Astrocyte (in vitro differentiated cells and primary cell): ENCODE results near the gene PIK3IP1. TPM values are rescaled to one million over a fixed set of nuclear protein-coding genes. Genes with fewer than 3 reads are reported as not detected.

Source experiments
- DNase-seq: peaks from one replicate; pipeline ENCODE4 v3.0.0-alpha.2; 2010; ENCODE audit warnings: low read depth
- FAIRE-seq: peaks from 2 replicates; lab custom pipeline; 2011; peaks lifted over from hg19 to GRCh38; lab: Jason Lieb, UNC
- H2AFZ ChIP-seq: 2 replicates; pipeline ENCODE4 v1.6.0; 2012; ENCODE audit warnings: low read depth, low read length, inconsistent platforms
- H3K27ac ChIP-seq: 2 replicates; pipeline ENCODE4 v1.5.1; 2011; ENCODE audit warnings: low read depth, low read length, inconsistent platforms
- H3K27me3 ChIP-seq: 2 replicates; pipeline ENCODE4 v1.6.0; 2011; ENCODE audit warnings: low read length, inconsistent platforms; ENCODE audit not compliant: insufficient read depth
- H3K36me3 ChIP-seq: 2 replicates; pipeline ENCODE4 v1.5.1; 2011; ENCODE audit warnings: low read length, inconsistent platforms; ENCODE audit not compliant: insufficient read depth
- H3K4me1 ChIP-seq: 2 replicates; pipeline ENCODE4 v1.5.1; 2011; ENCODE audit warnings: low read length, inconsistent platforms; ENCODE audit not compliant: insufficient read depth
- H3K4me2 ChIP-seq: 2 replicates; pipeline ENCODE4 v1.6.0; 2012; ENCODE audit warnings: low read length, inconsistent platforms
- H3K4me3 ChIP-seq: 2 replicates; pipeline ENCODE4 v1.5.1; 2011; ENCODE audit warnings: low read depth, mild to moderate bottlenecking, low read length, inconsistent platforms; ENCODE audit not compliant: insufficient read depth
- H3K79me2 ChIP-seq: 2 replicates; pipeline ENCODE4 v1.6.0; 2012; ENCODE audit warnings: mild to moderate bottlenecking, low read length, inconsistent platforms; ENCODE audit not compliant: insufficient read depth
- H3K9ac ChIP-seq: 2 replicates; pipeline ENCODE4 v1.6.0; 2012; ENCODE audit warnings: mild to moderate bottlenecking, low read length, inconsistent platforms
- H3K9me3 ChIP-seq: 2 replicates; pipeline ENCODE4 v1.5.1; 2012; ENCODE audit warnings: low read depth, mild to moderate bottlenecking, low read length, inconsistent platforms; ENCODE audit not compliant: insufficient read depth
- H4K20me1 ChIP-seq: 2 replicates; pipeline ENCODE4 v1.6.0; 2012; ENCODE audit warnings: low read length, inconsistent platforms; ENCODE audit not compliant: insufficient read depth
- H3K27ac Mint-ChIP-seq: one replicate; pipeline ENCODE4 v1.8.0; 2021; ENCODE audit warnings: mild to moderate bottlenecking, mixed read lengths; ENCODE audit not compliant: unreplicated experiment
- H3K27me3 Mint-ChIP-seq: one replicate; pipeline ENCODE4 v1.8.0; 2021; ENCODE audit warnings: low read depth, mixed read lengths; ENCODE audit not compliant: unreplicated experiment
- H3K36me3 Mint-ChIP-seq: one replicate; pipeline ENCODE4 v1.8.0; 2021; ENCODE audit warnings: low read depth, mixed read lengths; ENCODE audit not compliant: unreplicated experiment
- H3K4me1 Mint-ChIP-seq: one replicate; pipeline ENCODE4 v1.8.0; 2021; ENCODE audit warnings: low read depth, mixed read lengths; ENCODE audit not compliant: unreplicated experiment
- H3K4me3 Mint-ChIP-seq: one replicate; pipeline ENCODE4 v1.8.0; 2021; ENCODE audit warnings: mild to moderate bottlenecking, moderate library complexity, mixed read lengths; ENCODE audit not compliant: unreplicated experiment
- H3K9me3 Mint-ChIP-seq: one replicate; pipeline ENCODE4 v1.8.0; 2021; ENCODE audit warnings: mild to moderate bottlenecking, mixed read lengths; ENCODE audit not compliant: unreplicated experiment
- EZH2 ChIP-seq: IDR thresholded peaks from 2 replicates; pipeline ENCODE4 v1.6.1; 2012; ENCODE audit warnings: mild to moderate bottlenecking, low read length, inconsistent platforms; ENCODE audit not compliant: insufficient read depth
- total RNA-seq: library from RNA; stranded (reverse); gene quantifications from 2 replicates; pipeline ENCODE4 v1.2.1, GENCODE V29; 2021
- TF ChIP-seq, protein P1 (sequence below): IDR thresholded peaks from 2 replicates; pipeline ENCODE4 v1.5.1; 2011; ENCODE audit warnings: low read depth, mild to moderate bottlenecking, inconsistent platforms, low read length, moderate library complexity; ENCODE audit not compliant: insufficient read depth

PIK3IP1 gene
- total RNA-seq, 1 donor from 2014 or later, result 21.4 TPM

DNA sequence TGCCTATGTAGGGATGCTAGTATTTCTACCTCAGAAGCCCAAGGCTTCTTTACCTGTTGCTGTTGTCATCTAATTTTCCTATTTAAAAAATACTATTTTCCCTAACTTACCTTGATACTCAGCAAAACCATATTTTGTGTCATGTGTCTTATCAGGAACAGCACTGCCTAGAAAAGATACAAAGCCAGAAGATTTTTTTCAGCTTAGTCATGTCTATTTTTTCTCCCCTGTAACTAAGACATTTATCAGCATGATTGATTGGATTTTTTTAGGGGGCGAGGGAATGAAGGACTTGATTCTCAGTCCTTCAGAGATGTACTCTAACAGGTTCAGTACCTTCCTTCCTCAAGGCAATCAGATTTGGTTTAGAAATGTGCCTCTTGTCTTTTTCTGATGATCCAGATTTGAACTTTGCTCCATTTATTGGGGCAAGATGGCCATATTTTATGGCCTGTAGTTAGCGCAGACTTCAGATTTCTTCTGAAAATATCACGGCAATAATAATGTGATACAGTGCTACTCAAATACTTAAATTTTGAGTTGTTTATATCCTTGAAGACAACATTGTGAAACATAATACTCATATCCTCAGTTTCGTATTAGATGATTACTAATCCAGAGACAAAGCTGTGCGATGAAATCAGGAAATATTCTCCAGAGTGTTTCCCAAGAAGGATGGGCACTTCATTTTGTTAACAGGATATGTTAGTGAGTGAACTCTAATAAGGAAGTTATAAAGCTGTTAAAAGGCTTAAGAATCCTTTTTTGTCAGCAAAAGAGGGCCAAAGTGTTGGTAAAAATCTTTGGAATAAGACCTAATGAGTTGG, 3.8 kb upstream of the PIK3IP1 start:
- Histone ChIP-seq H2AFZ (no peak overlapping the region), H3K79me2 (no peaks in the 10 kb centered on the region), H3K36me3 (no peaks in the 10 kb centered on the region), H3K4me3 (no peak overlapping the region), H4K20me1 (no peaks in the 10 kb centered on the region), H3K4me2 (peak overlapping the region; percentile 12), H3K9me3 (no peaks in the 10 kb centered on the region), H3K27ac (no peak overlapping the region), H3K27me3 (peaks cover 7% of the 10 kb centered on the region), H3K4me1 (peaks cover 16% of the 10 kb centered on the region), H3K9ac (no peak overlapping the region)
- peak overlapping the region; percentile 71 for H3K27ac Mint-ChIP-seq
- no peaks in the 10 kb centered on the region for H3K36me3 Mint-ChIP-seq
- TF ChIP-seq, protein P1, sequence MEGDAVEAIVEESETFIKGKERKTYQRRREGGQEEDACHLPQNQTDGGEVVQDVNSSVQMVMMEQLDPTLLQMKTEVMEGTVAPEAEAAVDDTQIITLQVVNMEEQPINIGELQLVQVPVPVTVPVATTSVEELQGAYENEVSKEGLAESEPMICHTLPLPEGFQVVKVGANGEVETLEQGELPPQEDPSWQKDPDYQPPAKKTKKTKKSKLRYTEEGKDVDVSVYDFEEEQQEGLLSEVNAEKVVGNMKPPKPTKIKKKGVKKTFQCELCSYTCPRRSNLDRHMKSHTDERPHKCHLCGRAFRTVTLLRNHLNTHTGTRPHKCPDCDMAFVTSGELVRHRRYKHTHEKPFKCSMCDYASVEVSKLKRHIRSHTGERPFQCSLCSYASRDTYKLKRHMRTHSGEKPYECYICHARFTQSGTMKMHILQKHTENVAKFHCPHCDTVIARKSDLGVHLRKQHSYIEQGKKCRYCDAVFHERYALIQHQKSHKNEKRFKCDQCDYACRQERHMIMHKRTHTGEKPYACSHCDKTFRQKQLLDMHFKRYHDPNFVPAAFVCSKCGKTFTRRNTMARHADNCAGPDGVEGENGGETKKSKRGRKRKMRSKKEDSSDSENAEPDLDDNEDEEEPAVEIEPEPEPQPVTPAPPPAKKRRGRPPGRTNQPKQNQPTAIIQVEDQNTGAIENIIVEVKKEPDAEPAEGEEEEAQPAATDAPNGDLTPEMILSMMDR, result no peak
- no peak for TF ChIP-seq EZH2
- no peaks in the 10 kb centered on the region for H3K27me3 Mint-ChIP-seq
- DNase-seq (peak; percentile 34), FAIRE-seq (no peak)
- peaks cover 2% of the 10 kb centered on the region for H3K9me3 Mint-ChIP-seq
- H3K4me1 Mint-ChIP-seq, result peaks cover 30% of the 10 kb centered on the region
- no peak overlapping the region for H3K4me3 Mint-ChIP-seq

GRCh38 chr22:31295360-31295759, 3.1 kb upstream of the PIK3IP1 start:
- FAIRE-seq, result no peak

More at GRCh38 chr22:31295360-31295759, 3.1 kb upstream of the PIK3IP1 start:
- peak overlapping the region; percentile 61 for H3K4me3 Mint-ChIP-seq
- no peak overlapping the region for H3K27ac Mint-ChIP-seq
- no peaks in the 10 kb centered on the region for H4K20me1 ChIP-seq
- no peaks in the 10 kb centered on the region for H3K79me2 ChIP-seq
- no peak for TF ChIP-seq EZH2
- TF ChIP-seq, protein P1, result no peak
- no peak overlapping the region for H3K27ac ChIP-seq
- peaks cover 32% of the 10 kb centered on the region for H3K4me1 Mint-ChIP-seq
- H3K36me3 ChIP-seq, result no peaks in the 10 kb centered on the region
- peaks cover 18% of the 10 kb centered on the region for H3K4me1 ChIP-seq
- no peak overlapping the region for H3K4me3 ChIP-seq
- peaks cover 2% of the 10 kb centered on the region for H3K36me3 Mint-ChIP-seq
- H3K27me3 Mint-ChIP-seq, result no peaks in the 10 kb centered on the region
- DNase-seq, result no peak
- H3K4me2 ChIP-seq, result peak overlapping the region; percentile 12
- H2AFZ ChIP-seq, result no peak overlapping the region
- H3K27me3 ChIP-seq, result peaks cover under 1% of the 10 kb centered on the region
- peaks cover 2% of the 10 kb centered on the region for H3K9me3 Mint-ChIP-seq
- no peak overlapping the region for H3K9ac ChIP-seq
- H3K9me3 ChIP-seq, result no peaks in the 10 kb centered on the region
